NT2/D1 (cell line): ENCODE results near the gene FBLN2.

Experiments
- DNase-seq: peaks from one replicate; pipeline ENCODE4 v3.0.0-alpha.2; 2011; ENCODE audit warnings: low read depth, low spot score
- H3K27me3 ChIP-seq: 2 replicates; pipeline ENCODE4 v1.6.0; 2011; ENCODE audit warnings: mild to moderate bottlenecking; ENCODE audit not compliant: insufficient read length, insufficient read depth
- H3K36me3 ChIP-seq: 2 replicates; pipeline ENCODE4 v1.6.1; 2011; ENCODE audit warnings: mild to moderate bottlenecking, low read length, mixed read lengths; ENCODE audit not compliant: insufficient read depth, insufficient read length
- H3K4me1 ChIP-seq: 2 replicates; pipeline ENCODE4 v1.5.1; 2011; ENCODE audit not compliant: insufficient read depth, insufficient read length
- H3K4me3 ChIP-seq: 2 replicates; pipeline ENCODE4 v1.5.1; 2011; ENCODE audit warnings: low read depth; ENCODE audit not compliant: insufficient read length
- H3K9ac ChIP-seq: 2 replicates; pipeline ENCODE4 v1.6.0; 2011; ENCODE audit warnings: low read depth; ENCODE audit not compliant: insufficient read length
- H3K9me3 ChIP-seq: 2 replicates; pipeline ENCODE4 v1.5.1; 2011; ENCODE audit warnings: mild to moderate bottlenecking, low read length; ENCODE audit not compliant: insufficient read depth
- SUZ12 ChIP-seq: IDR thresholded peaks from 2 replicates; pipeline ENCODE4 v1.6.1; 2011; ENCODE audit not compliant: insufficient read length, insufficient read depth; ENCODE audit errors: extremely low read depth
- YY1 ChIP-seq: IDR thresholded peaks from 2 replicates; pipeline ENCODE4 v1.6.1; 2011; ENCODE audit not compliant: insufficient read length, insufficient read depth
- ZNF274 ChIP-seq: IDR thresholded peaks from 2 replicates; pipeline ENCODE4 v1.6.1; 2011; ENCODE audit warnings: mild to moderate bottlenecking, low read depth, low read length

FBLN2 gene

GRCh38 chr3:13687517-13687943, 138.6 kb downstream of the FBLN2 start:
- Histone ChIP-seq H3K4me3 (no peak overlapping the region), H3K4me1 (peaks cover 15% of the 10 kb centered on the region), H3K9ac (no peak overlapping the region), H3K27me3 (no peaks in the 10 kb centered on the region), H3K9me3 (no peaks in the 10 kb centered on the region), H3K36me3 (no peaks in the 10 kb centered on the region)
- no peak for DNase-seq
- TF ChIP-seq SUZ12 (no peak), YY1 (no peak), ZNF274 (no peak)
